HepG2 (cell line): Measurements from ENCODE around the gene PDE1C. TPM values are rescaled to one million over a fixed set of nuclear protein-coding genes. Genes with fewer than 3 reads are reported as not detected.
"Not testable (repeated sequence)": the region's sequence is repeated elsewhere in the genome, so short reads cannot be mapped to it uniquely, and the experiment has no call there.

Source experiments
- ATAC-seq: fragments of 200-7000 bp; cut with Tn5 transposase; 3 replicates; pipeline ENCODE4 v1.9.1; 2020; ENCODE audit warnings: mild to moderate bottlenecking, moderate library complexity
- BruUV-seq: library from RNA; stranded (reverse); fragments of 400-500 nt; replicated peaks from 2 replicates; lab custom pipeline; 2021; lab: Mats Ljungman, UMichigan
- CTCF ChIA-PET: fragments of 300-600 bp; formaldehyde crosslinking; extraction: SDS; loops from one replicate; lab custom pipeline; 2021; ENCODE audit warnings: low total read pairs, inconsistent platforms, low intra/inter-chr PET ratio; lab: Yijun Ruan, JAX
- POLR2A ChIA-PET: fragments of 350-600 bp; sonication (Branson Sonifier 250); formaldehyde crosslinking; loops from one replicate; lab custom pipeline; 2020; ENCODE audit warnings: antibody characterized with exemption, inconsistent platforms; lab: Yijun Ruan, JAX
- DNase-seq: peaks from one replicate; pipeline ENCODE4 v3.0.0-alpha.2; 2015; ENCODE audit warnings: low spot score
- FAIRE-seq: peaks from 3 replicates; lab custom pipeline; 2011; peaks lifted over from hg19 to GRCh38; lab: Jason Lieb, UNC
- H2AFZ ChIP-seq: one replicate; pipeline ENCODE4 v1.6.1; 2011; ENCODE audit warnings: low read length, inconsistent platforms
- H3K27ac ChIP-seq: fragments of 300-600 bp; 3 replicates; pipeline ENCODE4 v1.8.0; 2011; ENCODE audit warnings: mixed run types, mild to moderate bottlenecking, mixed read lengths, low read length, inconsistent platforms; ENCODE audit not compliant: insufficient read depth; ENCODE audit errors: extremely low read length
- H3K27me3 ChIP-seq, 2 experiments: fragments of 200-600 bp in 1 of 2; 2 replicates in 1 of 2; 3 replicates in 1 of 2; pipeline versions ENCODE4 v1.6.0 to v1.8.0; 2011; ENCODE audit warnings: low read length in 2 of 2, mild to moderate bottlenecking in 2 of 2, moderate library complexity in 2 of 2, inconsistent platforms in 1 of 2; ENCODE audit not compliant: insufficient read depth in 2 of 2, control insufficient read depth in 1 of 2
- H3K36me3 ChIP-seq, 2 experiments: fragments of 200-600 bp in 1 of 2; replicated peaks in 1 of 2; 2 replicates in 1 of 2; 3 replicates in 1 of 2; pipeline versions ENCODE4 v1.5.1 to v1.8.0; 2011; ENCODE audit warnings: low read length in 2 of 2, inconsistent platforms in 1 of 2; ENCODE audit not compliant: insufficient read depth in 2 of 2, control insufficient read depth in 1 of 2
- H3K4me1 ChIP-seq: 2 replicates; pipeline ENCODE4 v1.5.1; 2012; ENCODE audit warnings: low read length, inconsistent platforms; ENCODE audit not compliant: insufficient read depth
- H3K4me2 ChIP-seq: 2 replicates; pipeline ENCODE4 v1.6.0; 2011; ENCODE audit warnings: low read depth, low read length, inconsistent platforms
- H3K4me3 ChIP-seq, 3 experiments: fragments of 200-600 bp in 1 of 3; sonication (generic), shearing (Covaris generic) in 1 of 3; replicated peaks in 1 of 3; 2 replicates each; pipeline ENCODE4 v1.5.1; 2011 to 2016; ENCODE audit warnings: low read length in 3 of 3, inconsistent platforms in 2 of 3, low read depth in 2 of 3, mild to moderate bottlenecking in 2 of 3, control low read depth in 1 of 3, mixed read lengths in 1 of 3; ENCODE audit not compliant: insufficient read depth in 1 of 3
- H3K79me2 ChIP-seq: one replicate; pipeline ENCODE4 v1.6.1; 2011; ENCODE audit warnings: low read length, inconsistent platforms; ENCODE audit not compliant: insufficient read depth
- H3K9ac ChIP-seq: 2 replicates; pipeline ENCODE4 v1.6.0; 2011; ENCODE audit warnings: mild to moderate bottlenecking, low read depth, low read length, inconsistent platforms; ENCODE audit not compliant: insufficient read depth
- H3K9me3 ChIP-seq: 2 replicates; pipeline ENCODE4 v1.5.1; 2012; ENCODE audit warnings: mild to moderate bottlenecking, low read length
- H4K20me1 ChIP-seq: 2 replicates; pipeline ENCODE4 v1.6.0; 2011; ENCODE audit warnings: inconsistent platforms, mild to moderate bottlenecking, low read length, moderate library complexity; ENCODE audit not compliant: insufficient read depth
- WGBS: methylation state at CpG from one replicate; pipeline ENCODE4 v1.1.6; 2017; ENCODE audit warnings: low lambda C conversion rate; 5-methylcytosine and 5-hydroxymethylcytosine counted together
- in situ Hi-C: cut with HindIII; loops from 2 replicates; pipeline ENCODE4 v1.10.0; 2017; ENCODE audit warnings: low pct_unique_long_range_greater_than_20kb; ENCODE audit not compliant: extremely low pct_ligation_motif_present
- intact Hi-C: fragments of 100-400 bp; cut with micrococcal nuclease; formaldehyde crosslinking; loops from one replicate; pipeline ENCODE4 v1.10.0; 2022; ENCODE audit not compliant: unreplicated experiment
- polyA plus RNA-seq, 8 experiments: library from polyadenylated mRNA; depleted of rRNA in 3 of 8; stranded (reverse) in 7 of 8; unstranded in 1 of 8; fragments of >200 nt; fragmentation: Illumina TruSeq in 4 of 8; extraction: Trizol in 4 of 8; gene quantifications; 2 replicates each; pipeline versions ENCODE4 v1.2.1 to v1.2.3, GENCODE V29; 2011 to 2016; ENCODE audit warnings: low read depth in 4 of 8, missing spikeins in 1 of 8, mixed read lengths in 1 of 8; ENCODE audit not compliant: insufficient read depth in 1 of 8
- total RNA-seq, 5 experiments: library from RNA; depleted of rRNA; stranded (reverse); fragments of >200 nt; fragmentation: Illumina TruSeq; extraction: Trizol; gene quantifications; 2 replicates each; pipeline ENCODE4 v1.2.3, GENCODE V29; 2016; ENCODE audit warnings: low read depth in 1 of 5
- TF ChIP-seq, protein P1 (sequence below): sonication (generic); formaldehyde crosslinking; IDR thresholded peaks from 2 replicates; pipeline ENCODE4 v1.8.0; 2022; ENCODE audit warnings: mild to moderate bottlenecking, missing genetic modification reagents, borderline replicate concordance

The PDE1C gene
- total and polyA plus RNA-seq, 2 of the 13 experiments (the other 11 are each of a cell fraction or from before 2014, with no cell fraction given): not detected

DNA sequence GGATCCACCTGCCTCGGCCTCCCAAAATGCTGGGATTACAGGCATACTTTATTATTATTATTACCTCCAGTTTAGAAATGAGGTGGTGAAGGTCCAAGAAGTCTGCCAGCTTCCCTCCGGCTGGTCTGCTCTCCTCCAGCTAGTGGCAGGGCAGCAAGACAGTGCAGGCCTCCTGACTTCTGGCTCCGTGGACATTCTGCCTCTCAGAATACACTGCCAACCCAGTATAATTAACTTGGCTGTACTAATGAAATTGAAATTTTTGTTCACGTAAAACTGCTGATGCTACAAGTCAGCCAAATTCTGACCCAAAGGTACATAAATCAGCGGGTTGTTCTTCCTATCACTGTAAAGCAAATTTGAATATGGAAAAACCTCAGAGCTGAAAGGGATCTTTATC lies 7.6 kb upstream of the PDE1C start:
- no peak overlapping the region for H3K27ac ChIP-seq
- no peaks in the 10 kb centered on the region for H4K20me1 ChIP-seq
- in situ Hi-C loops: no loop called here
- CTCF ChIA-PET: no interaction called here
- no peaks in the 10 kb centered on the region for H3K27me3 ChIP-seq
- no peak for DNase-seq
- 19% methylated on average over 4 of the region's 5 CpGs for WGBS
- TF ChIP-seq, protein P1, sequence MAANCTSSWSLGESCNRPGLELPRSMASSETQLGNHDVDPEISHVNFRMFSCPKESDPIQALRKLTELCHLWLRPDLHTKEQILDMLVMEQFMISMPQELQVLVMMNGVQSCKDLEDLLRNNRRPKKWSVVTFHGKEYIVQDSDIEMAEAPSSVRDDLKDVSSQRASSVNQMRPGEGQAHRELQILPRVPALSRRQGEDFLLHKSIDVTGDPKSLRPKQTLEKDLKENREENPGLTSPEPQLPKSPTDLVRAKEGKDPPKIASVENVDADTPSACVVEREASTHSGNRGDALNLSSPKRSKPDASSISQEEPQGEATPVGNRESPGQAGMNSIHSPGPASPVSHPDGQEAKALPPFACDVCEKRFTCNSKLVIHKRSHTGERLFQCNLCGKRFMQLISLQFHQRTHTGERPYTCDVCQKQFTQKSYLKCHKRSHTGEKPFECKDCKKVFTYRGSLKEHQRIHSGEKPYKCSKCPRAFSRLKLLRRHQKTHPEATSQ (CRISPR knock-in tag): no peak
- H3K4me1 ChIP-seq: no peaks in the 10 kb centered on the region
- intact Hi-C loops: no loop called here
- H3K79me2 ChIP-seq: no peaks in the 10 kb centered on the region
- H3K9me3 ChIP-seq: no peaks in the 10 kb centered on the region
- no peak overlapping the region for H3K4me2 ChIP-seq
- POLR2A ChIA-PET: no interaction called here
- H3K9ac ChIP-seq: no peak overlapping the region
- no TSS peak for BruUV-seq
- H2AFZ ChIP-seq: no peak overlapping the region
- no peak for ATAC-seq
- no peak overlapping the region for H3K4me3 ChIP-seq
- H3K36me3 ChIP-seq: no peaks in the 10 kb centered on the region
- no peak for FAIRE-seq

DNA sequence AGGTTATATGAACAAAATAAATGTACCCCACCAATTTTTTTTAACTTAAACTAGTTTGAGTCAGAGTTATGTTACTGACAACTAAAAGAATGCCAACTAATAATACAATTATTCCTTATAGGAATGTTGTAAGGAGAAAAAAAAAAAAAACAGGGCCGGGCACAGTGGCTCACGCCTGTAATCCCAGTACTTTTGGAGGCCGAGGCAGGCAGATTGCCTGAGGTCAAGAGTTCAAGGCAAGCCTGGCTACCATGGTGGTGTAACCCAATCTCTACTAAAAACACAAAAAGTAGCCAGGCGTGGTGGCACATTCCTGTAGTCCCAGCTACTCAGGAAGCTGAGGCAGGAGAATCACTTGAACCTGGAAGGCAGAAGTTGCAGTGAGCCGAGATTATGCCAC lies 6.6 kb upstream of the PDE1C start:
- DNase-seq, POLR2A ChIA-PET, H3K4me1 ChIP-seq, H3K4me3 ChIP-seq, H3K9me3 ChIP-seq, intact Hi-C loops, H3K36me3 ChIP-seq, H4K20me1 ChIP-seq, CTCF ChIA-PET, H3K9ac ChIP-seq, BruUV-seq, H3K27me3 ChIP-seq, H3K4me2 ChIP-seq, H2AFZ ChIP-seq, H3K79me2 ChIP-seq, H3K27ac ChIP-seq, FAIRE-seq, in situ Hi-C loops, ATAC-seq: not testable (repeated sequence)
- 2% methylated on average over 5 of the region's 5 CpGs for WGBS
